Thyroid gland (tissue), 4 donors: ENCODE data around the gene RASA1.

Source experiments
- CTCF ChIP-seq, 6 experiments: fragments of 200-600 bp in 3 of 6; fragments of 450-650 bp in 3 of 6; sonication (generic) in 3 of 6; IDR thresholded peaks; one replicate each; pipeline ENCODE4 v1.5.1; 2016 to 2019; ENCODE audit warnings: antibody characterized with exemption in 6 of 6, mild to moderate bottlenecking in 2 of 6, inconsistent platforms in 1 of 6, moderate library complexity in 1 of 6
- POLR2A ChIP-seq, 2 donors: fragments of 450-650 bp; IDR thresholded peaks; one replicate each; pipeline ENCODE4 v1.6.1; 2017; ENCODE audit warnings: antibody characterized with exemption in 2 of 2, mild to moderate bottlenecking in 2 of 2, moderate library complexity in 1 of 2

- TF ChIP-seq CTCF (IDR thresholded peaks at IDR 0.05) (no peak), POLR2A (IDR thresholded peaks at IDR 0.05) (no peak)
Observed at GRCh38 chr5:87418506-87418905, 150.8 kb downstream of the RASA1 start.
